ENCODE results near the gene IGFLR1.

The IGFLR1 gene

GRCh38 chr19:35723671-35724070 is 18.6 kb downstream of the IGFLR1 start:
- DNase-seq (ENCODE audit: low read depth in 2 of 2) = no peak

GRCh38 chr19:35722897-35723296 is 19.4 kb downstream of the IGFLR1 start:
- no peak for DNase-seq (ENCODE audit: low read depth in 2 of 2)

- no peak for DNase-seq (ENCODE audit: low read depth in 2 of 2)
Measured at GRCh38 chr19:35722461-35722860, 19.8 kb downstream of the IGFLR1 start.

GRCh38 chr19:35721374-35721773 is 20.9 kb downstream of the IGFLR1 start:
- DNase-seq (ENCODE audit: low read depth in 2 of 2) = no peak

- DNase-seq (ENCODE audit: low read depth in 2 of 2) = no peak
Measured at GRCh38 chr19:35720648-35721047, 21.6 kb downstream of the IGFLR1 start.

GRCh38 chr19:35720163-35720524 is 22.1 kb downstream of the IGFLR1 start:
- no peak for DNase-seq (ENCODE audit: low read depth in 2 of 2)

- DNase-seq (ENCODE audit: low read depth in 2 of 2) = no peak
Measured at GRCh38 chr19:35719402-35720162, 22.7 kb downstream of the IGFLR1 start.

GRCh38 chr19:35718345-35719041 is 23.8 kb downstream of the IGFLR1 start:
- peak; percentile 43 to 52 for DNase-seq (ENCODE audit: low read depth in 2 of 2)

GRCh38 chr19:35717665-35718344 is 24.4 kb downstream of the IGFLR1 start, which contains the start of gene KMT2B:
TSS of gene KMT2B (plus strand) at chr19:35718003. CDS start at chr19:35718019, 16 bp downstream.
- no peak for DNase-seq (ENCODE audit: low read depth in 2 of 2)

- DNase-seq (ENCODE audit: low read depth in 2 of 2) = peak; percentile 91 to 95
Measured at GRCh38 chr19:35716801-35717664, 25.2 kb downstream of the IGFLR1 start.

- no peak for DNase-seq (ENCODE audit: low read depth in 2 of 2)
Measured at GRCh38 chr19:35715981-35716800, 26.1 kb downstream of the IGFLR1 start.

- no peak for DNase-seq (ENCODE audit: low read depth in 2 of 2)
Measured at GRCh38 chr19:35715355-35715809, 26.9 kb downstream of the IGFLR1 start.

- DNase-seq (ENCODE audit: low read depth in 2 of 2) = no peak
Measured at GRCh38 chr19:35714601-35715354, 27.5 kb downstream of the IGFLR1 start.

- DNase-seq (ENCODE audit: low read depth in 2 of 2) = no peak
Measured at GRCh38 chr19:35713904-35714495, 28.3 kb downstream of the IGFLR1 start.

- DNase-seq (ENCODE audit: low read depth in 2 of 2) = no peak
Measured at GRCh38 chr19:35713506-35713850, 28.8 kb downstream of the IGFLR1 start.

- DNase-seq (ENCODE audit: low read depth in 2 of 2) = peak in 1 of 2 donors; percentile 49
Measured at GRCh38 chr19:35712567-35713505, 29.4 kb downstream of the IGFLR1 start.

- DNase-seq (ENCODE audit: low read depth in 2 of 2) = peak in 1 of 2 donors; percentile 44
Measured at GRCh38 chr19:35710784-35711723, 31.2 kb downstream of the IGFLR1 start.

All from activated CD8-positive, alpha-beta memory T cell treated with anti-CD3 and anti-CD28 coated beads for 4 hours (primary cell).